Liver (tissue), 9 donors: Measurements from ENCODE around the gene KAZN. TPM values are rescaled to one million over a fixed set of nuclear protein-coding genes. Genes with fewer than 3 reads are reported as not detected.

Source experiments
- DNase-seq: peaks from one replicate; pipeline ENCODE4 v3.0.0-alpha.2; 2017; ENCODE audit warnings: low spot score
- H3K27ac ChIP-seq, 2 donors: one replicate each; pipeline ENCODE4 v1.7.0; 2013; ENCODE audit warnings: inconsistent platforms in 2 of 2, low read length in 2 of 2, control low read depth in 1 of 2, low read depth in 1 of 2, mild to moderate bottlenecking in 1 of 2
- H3K27me3 ChIP-seq, 4 donors: one replicate each; pipeline versions ENCODE4 v1.6.1 to v1.7.0; 2013; ENCODE audit warnings: low read length in 3 of 4, inconsistent platforms in 1 of 4, mild to moderate bottlenecking in 1 of 4, moderate library complexity in 1 of 4; ENCODE audit not compliant: control insufficient read depth in 4 of 4, insufficient read depth in 4 of 4
- H3K36me3 ChIP-seq, 4 donors: one replicate each; pipeline versions ENCODE4 v1.6.1 to v1.7.0; 2013; ENCODE audit warnings: low read length in 3 of 4, mild to moderate bottlenecking in 3 of 4, low read depth in 1 of 4, moderate library complexity in 1 of 4; ENCODE audit not compliant: control insufficient read depth in 4 of 4, insufficient read depth in 3 of 4
- H3K4me1 ChIP-seq, 4 donors: one replicate each; pipeline versions ENCODE4 v1.6.1 to v1.7.0; 2013; ENCODE audit warnings: low read length in 3 of 4, mild to moderate bottlenecking in 3 of 4, moderate library complexity in 1 of 4; ENCODE audit not compliant: control insufficient read depth in 4 of 4, insufficient read depth in 4 of 4
- H3K4me3 ChIP-seq, 3 donors: one replicate each; pipeline versions ENCODE4 v1.6.1 to v1.7.0; 2013; ENCODE audit warnings: low read length in 3 of 3, control low read depth in 1 of 3, low read depth in 1 of 3, mild to moderate bottlenecking in 1 of 3
- H3K9ac ChIP-seq, 2 donors: one replicate each; pipeline ENCODE4 v1.7.0; 2013; ENCODE audit warnings: low read length in 2 of 2, mild to moderate bottlenecking in 2 of 2, moderate library complexity in 2 of 2, control low read depth in 1 of 2, low read depth in 1 of 2
- H3K9me3 ChIP-seq, 4 donors: one replicate each; pipeline versions ENCODE4 v1.6.1 to v1.7.0; 2013; ENCODE audit warnings: low read length in 3 of 4; ENCODE audit not compliant: control insufficient read depth in 4 of 4
- GABPA ChIP-seq, 2 donors: IDR thresholded peaks in 1 of 2; conservative IDR thresholded peaks in 1 of 2; 2 replicates each; pipeline ENCODE4 v1.6.1; 2016; ENCODE audit warnings: antibody characterized with exemption in 2 of 2, mild to moderate bottlenecking in 1 of 2, moderate library complexity in 1 of 2
- HNF4A ChIP-seq, 2 donors: conservative IDR thresholded peaks; 2 replicates each; pipeline ENCODE4 v1.6.1; 2016; ENCODE audit warnings: antibody characterized with exemption in 2 of 2, mild to moderate bottlenecking in 2 of 2
- HNF4G ChIP-seq: IDR thresholded peaks from 2 replicates; pipeline ENCODE4 v1.6.1; 2016; ENCODE audit warnings: antibody characterized with exemption
- NR2F2 ChIP-seq: IDR thresholded peaks from 2 replicates; pipeline ENCODE4 v1.6.1; 2016; ENCODE audit warnings: antibody characterized with exemption
- RAD21 ChIP-seq, 2 donors: IDR thresholded peaks; 2 replicates each; pipeline ENCODE4 v1.6.1; 2016; ENCODE audit warnings: antibody characterized with exemption in 2 of 2, mild to moderate bottlenecking in 2 of 2
- RXRA ChIP-seq, 2 donors: IDR thresholded peaks; 2 replicates each; pipeline ENCODE4 v1.6.1; 2017 to 2018; ENCODE audit warnings: antibody characterized with exemption in 2 of 2, mild to moderate bottlenecking in 1 of 2
- SP1 ChIP-seq: IDR thresholded peaks from 2 replicates; pipeline ENCODE4 v1.6.1; 2018; ENCODE audit warnings: antibody characterized with exemption, mild to moderate bottlenecking
- TAF1 ChIP-seq: conservative IDR thresholded peaks from 2 replicates; pipeline ENCODE4 v1.6.1; 2016; ENCODE audit warnings: antibody characterized with exemption, mild to moderate bottlenecking
- WGBS: extraction: QIAGEN DNeasy Blood & Tissue Kit; methylation state at CpG from one replicate; pipeline ENCODE4 v1.1.7; 2013; 5-methylcytosine and 5-hydroxymethylcytosine counted together
- polyA plus RNA-seq, 2 donors: library from polyadenylated mRNA; stranded (reverse) in 1 of 2; unstranded in 1 of 2; fragments of 200-250 nt in 1 of 2; fragments of >200 nt in 1 of 2; fragmentation: Nextera tagmentation in 1 of 2; extraction: Ambion mirVana in 1 of 2; gene quantifications; one replicate each; pipeline versions ENCODE4 v1.2.1 to v1.2.3, GENCODE V29; 2013 to 2015
- total RNA-seq, 2 donors: library from RNA; depleted of rRNA; stranded (reverse); fragments of >200 nt; gene quantifications; one replicate each; pipeline ENCODE4 v1.2.3, GENCODE V29; 2014
- TF ChIP-seq, protein P1 (sequence below): fragments of 150-350 bp; IDR thresholded peaks from 2 replicates; pipeline ENCODE4 v1.5.1; 2017; ENCODE audit warnings: improper control_type of control experiment, low read depth, low read length; ENCODE audit not compliant: missing input control
- TF ChIP-seq, protein P2 (sequence below): IDR thresholded peaks from 2 replicates; pipeline ENCODE4 v1.6.1; 2016; ENCODE audit warnings: antibody characterized with exemption
- TF ChIP-seq, protein P3 (sequence below): IDR thresholded peaks from 2 replicates; pipeline ENCODE4 v1.6.1; 2016; ENCODE audit warnings: antibody characterized with exemption, mild to moderate bottlenecking
- TF ChIP-seq, protein P4 (sequence below): IDR thresholded peaks from 2 replicates; pipeline ENCODE4 v1.6.1; 2016; ENCODE audit warnings: antibody characterized with exemption
- TF ChIP-seq, protein P5 (sequence below): IDR thresholded peaks from 2 replicates; pipeline ENCODE4 v1.6.1; 2016; ENCODE audit warnings: antibody characterized with exemption
- donor health status: healthy.
- donor health status: healthy.
- donor health status: healthy.
- donor health status: healthy.
- donor health status: healthy.

Gene KAZN
- total and polyA plus RNA-seq, 4 donors, result 1.9 to 6.9 (median 2.4) TPM

DNA sequence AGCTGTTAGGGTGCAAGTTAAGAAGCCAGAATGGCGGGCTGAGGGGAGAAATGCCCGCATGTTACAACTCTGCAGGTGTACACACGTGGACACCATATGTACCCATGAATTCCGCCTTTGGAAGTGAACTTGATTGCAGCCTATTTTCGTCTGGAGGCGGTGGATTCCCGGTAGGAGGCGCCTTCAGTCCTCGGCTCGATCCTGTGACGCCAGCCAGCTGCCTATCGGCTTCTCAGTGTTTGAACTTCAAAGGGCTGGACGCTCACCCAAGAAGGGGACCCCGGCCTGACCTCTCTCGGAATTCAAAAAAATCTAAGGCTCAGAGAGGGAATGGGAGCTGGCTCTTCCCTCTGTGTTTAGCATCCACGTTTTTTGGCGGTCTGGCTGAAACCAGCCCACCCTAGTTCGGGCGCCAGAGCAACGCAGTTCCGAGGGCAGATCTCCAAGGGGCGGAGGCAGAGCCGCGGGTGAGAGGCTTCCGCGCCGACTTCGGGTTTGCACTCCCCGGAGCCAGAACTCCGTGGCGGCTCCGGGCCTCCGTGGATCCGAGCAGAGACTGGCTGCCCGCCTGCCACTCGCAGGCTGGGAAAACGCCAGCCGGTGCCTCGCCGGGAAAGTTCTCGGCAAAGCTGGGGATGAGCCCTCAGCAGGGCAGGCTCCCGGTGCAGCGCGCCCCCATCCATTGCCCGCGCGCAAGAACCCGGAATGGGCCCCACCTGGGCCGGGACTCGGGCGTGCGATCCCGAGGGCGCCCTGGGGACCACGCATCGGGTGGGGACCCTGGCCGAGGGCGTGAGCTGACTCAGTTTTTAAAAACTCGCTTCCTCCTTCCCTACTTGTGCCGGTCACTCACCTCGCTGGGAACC, 554.1 kb downstream of the KAZN start:
- peaks cover 6 to 34% (median 21%) of the 10 kb centered on the region in 4 donors for H3K4me1 ChIP-seq
- peak overlapping the region; percentile 76 to 85 for H3K27ac ChIP-seq
- peak overlapping the region in 1 of 2 donors; percentile 13 for H3K9ac ChIP-seq
- peak; percentile 63 for DNase-seq
- H3K9me3 ChIP-seq, result no peaks in the 10 kb centered on the region
- peak; percentile 14 for TF ChIP-seq SP1
- TF ChIP-seq RAD21 (IDR thresholded peaks at IDR 0.05), result peak; percentile 73 to 77
- peak; percentile 14 to 40 for TF ChIP-seq RXRA (IDR thresholded peaks at IDR 0.05)
- no peak for TF ChIP-seq TAF1
- no peak for TF ChIP-seq HNF4A (conservative IDR thresholded peaks at IDR 0.05)
- TF ChIP-seq, protein P1, sequence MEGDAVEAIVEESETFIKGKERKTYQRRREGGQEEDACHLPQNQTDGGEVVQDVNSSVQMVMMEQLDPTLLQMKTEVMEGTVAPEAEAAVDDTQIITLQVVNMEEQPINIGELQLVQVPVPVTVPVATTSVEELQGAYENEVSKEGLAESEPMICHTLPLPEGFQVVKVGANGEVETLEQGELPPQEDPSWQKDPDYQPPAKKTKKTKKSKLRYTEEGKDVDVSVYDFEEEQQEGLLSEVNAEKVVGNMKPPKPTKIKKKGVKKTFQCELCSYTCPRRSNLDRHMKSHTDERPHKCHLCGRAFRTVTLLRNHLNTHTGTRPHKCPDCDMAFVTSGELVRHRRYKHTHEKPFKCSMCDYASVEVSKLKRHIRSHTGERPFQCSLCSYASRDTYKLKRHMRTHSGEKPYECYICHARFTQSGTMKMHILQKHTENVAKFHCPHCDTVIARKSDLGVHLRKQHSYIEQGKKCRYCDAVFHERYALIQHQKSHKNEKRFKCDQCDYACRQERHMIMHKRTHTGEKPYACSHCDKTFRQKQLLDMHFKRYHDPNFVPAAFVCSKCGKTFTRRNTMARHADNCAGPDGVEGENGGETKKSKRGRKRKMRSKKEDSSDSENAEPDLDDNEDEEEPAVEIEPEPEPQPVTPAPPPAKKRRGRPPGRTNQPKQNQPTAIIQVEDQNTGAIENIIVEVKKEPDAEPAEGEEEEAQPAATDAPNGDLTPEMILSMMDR, result peak; percentile 46
- TF ChIP-seq NR2F2, result peak; percentile 65
- H3K36me3 ChIP-seq, result no peaks in the 10 kb centered on the region
- H3K4me3 ChIP-seq, result peak overlapping the region in 2 of 3 donors; percentile 30 to 50
- 1% methylated on average over 61 of the region's 61 CpGs for WGBS
- peaks cover 0 to 8% (median 3%) of the 10 kb centered on the region in 4 donors for H3K27me3 ChIP-seq

DNA sequence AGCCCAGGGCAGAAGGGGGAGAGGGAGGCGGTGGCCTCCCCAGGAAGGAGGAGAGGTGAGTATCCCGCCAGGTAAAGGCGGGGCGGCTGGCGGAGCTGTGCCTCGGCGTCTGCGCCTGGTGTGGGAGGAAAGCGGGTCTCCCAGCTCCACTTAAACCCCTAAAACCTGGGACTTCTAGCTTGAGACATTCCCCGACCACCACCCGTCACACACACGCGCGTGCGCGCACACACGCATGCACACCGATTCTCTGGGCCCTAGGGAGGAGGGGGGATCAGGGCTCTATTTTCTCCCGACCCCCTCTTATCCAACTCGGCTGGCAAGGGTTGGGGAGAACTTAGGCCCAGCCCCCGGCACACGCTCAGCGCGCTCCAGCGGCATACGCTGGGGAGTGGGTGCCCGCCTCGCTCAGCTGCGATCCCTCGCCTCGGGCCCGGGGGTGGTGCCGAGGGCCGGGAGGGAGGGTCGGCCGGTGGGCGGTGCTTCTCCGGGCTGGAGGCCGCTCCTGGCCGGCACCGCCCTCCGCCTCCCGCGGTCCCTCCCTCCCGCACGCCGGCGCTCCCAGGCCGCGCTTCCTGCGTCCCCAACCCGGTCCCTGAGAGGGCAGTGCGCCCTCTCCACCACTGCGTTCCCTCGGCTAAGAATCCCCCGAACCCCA, 554.8 kb downstream of the KAZN start, which contains the start of gene TMEM51:
Gene TMEM51 (plus strand): TSS at position 564 of the 658 bp plus-strand sequence. CDS start 61,341 bp downstream, outside the sequence.
- Histone ChIP-seq H3K27ac (peak within 1 kb of the TSS; percentile 76 to 85), H3K9ac (peak within 1 kb of the TSS; percentile 20 to 37), H3K27me3 (peaks cover 0 to 8% (median 3%) of the 10 kb centered on the region in 4 donors), H3K4me1 (peaks cover 6 to 34% (median 21%) of the 10 kb centered on the region in 4 donors), H3K36me3 (no peaks in the 10 kb centered on the region), H3K4me3 (peak within 1 kb of the TSS; percentile 28 to 50 (median 36)), H3K9me3 (no peaks in the 10 kb centered on the region)
- no peak for TF ChIP-seq SP1
- TF ChIP-seq GABPA (IDR thresholded peaks at IDR 0.05 in 1 of 2, conservative IDR thresholded peaks at IDR 0.05 in 1 of 2), result no peak
- TF ChIP-seq NR2F2, result no peak
- TF ChIP-seq, protein P1, result no peak
- TF ChIP-seq, protein P2, sequence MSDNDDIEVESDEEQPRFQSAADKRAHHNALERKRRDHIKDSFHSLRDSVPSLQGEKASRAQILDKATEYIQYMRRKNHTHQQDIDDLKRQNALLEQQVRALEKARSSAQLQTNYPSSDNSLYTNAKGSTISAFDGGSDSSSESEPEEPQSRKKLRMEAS, result no peak
- TF ChIP-seq, protein P3, sequence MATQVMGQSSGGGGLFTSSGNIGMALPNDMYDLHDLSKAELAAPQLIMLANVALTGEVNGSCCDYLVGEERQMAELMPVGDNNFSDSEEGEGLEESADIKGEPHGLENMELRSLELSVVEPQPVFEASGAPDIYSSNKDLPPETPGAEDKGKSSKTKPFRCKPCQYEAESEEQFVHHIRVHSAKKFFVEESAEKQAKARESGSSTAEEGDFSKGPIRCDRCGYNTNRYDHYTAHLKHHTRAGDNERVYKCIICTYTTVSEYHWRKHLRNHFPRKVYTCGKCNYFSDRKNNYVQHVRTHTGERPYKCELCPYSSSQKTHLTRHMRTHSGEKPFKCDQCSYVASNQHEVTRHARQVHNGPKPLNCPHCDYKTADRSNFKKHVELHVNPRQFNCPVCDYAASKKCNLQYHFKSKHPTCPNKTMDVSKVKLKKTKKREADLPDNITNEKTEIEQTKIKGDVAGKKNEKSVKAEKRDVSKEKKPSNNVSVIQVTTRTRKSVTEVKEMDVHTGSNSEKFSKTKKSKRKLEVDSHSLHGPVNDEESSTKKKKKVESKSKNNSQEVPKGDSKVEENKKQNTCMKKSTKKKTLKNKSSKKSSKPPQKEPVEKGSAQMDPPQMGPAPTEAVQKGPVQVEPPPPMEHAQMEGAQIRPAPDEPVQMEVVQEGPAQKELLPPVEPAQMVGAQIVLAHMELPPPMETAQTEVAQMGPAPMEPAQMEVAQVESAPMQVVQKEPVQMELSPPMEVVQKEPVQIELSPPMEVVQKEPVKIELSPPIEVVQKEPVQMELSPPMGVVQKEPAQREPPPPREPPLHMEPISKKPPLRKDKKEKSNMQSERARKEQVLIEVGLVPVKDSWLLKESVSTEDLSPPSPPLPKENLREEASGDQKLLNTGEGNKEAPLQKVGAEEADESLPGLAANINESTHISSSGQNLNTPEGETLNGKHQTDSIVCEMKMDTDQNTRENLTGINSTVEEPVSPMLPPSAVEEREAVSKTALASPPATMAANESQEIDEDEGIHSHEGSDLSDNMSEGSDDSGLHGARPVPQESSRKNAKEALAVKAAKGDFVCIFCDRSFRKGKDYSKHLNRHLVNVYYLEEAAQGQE, result no peak
- TF ChIP-seq RXRA (IDR thresholded peaks at IDR 0.05), result no peak
- TF ChIP-seq, protein P4, sequence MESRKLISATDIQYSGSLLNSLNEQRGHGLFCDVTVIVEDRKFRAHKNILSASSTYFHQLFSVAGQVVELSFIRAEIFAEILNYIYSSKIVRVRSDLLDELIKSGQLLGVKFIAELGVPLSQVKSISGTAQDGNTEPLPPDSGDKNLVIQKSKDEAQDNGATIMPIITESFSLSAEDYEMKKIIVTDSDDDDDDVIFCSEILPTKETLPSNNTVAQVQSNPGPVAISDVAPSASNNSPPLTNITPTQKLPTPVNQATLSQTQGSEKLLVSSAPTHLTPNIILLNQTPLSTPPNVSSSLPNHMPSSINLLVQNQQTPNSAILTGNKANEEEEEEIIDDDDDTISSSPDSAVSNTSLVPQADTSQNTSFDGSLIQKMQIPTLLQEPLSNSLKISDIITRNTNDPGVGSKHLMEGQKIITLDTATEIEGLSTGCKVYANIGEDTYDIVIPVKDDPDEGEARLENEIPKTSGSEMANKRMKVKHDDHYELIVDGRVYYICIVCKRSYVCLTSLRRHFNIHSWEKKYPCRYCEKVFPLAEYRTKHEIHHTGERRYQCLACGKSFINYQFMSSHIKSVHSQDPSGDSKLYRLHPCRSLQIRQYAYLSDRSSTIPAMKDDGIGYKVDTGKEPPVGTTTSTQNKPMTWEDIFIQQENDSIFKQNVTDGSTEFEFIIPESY, result no peak
- no peak for TF ChIP-seq HNF4G
- TF ChIP-seq, protein P5, sequence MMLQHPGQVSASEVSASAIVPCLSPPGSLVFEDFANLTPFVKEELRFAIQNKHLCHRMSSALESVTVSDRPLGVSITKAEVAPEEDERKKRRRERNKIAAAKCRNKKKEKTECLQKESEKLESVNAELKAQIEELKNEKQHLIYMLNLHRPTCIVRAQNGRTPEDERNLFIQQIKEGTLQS, result no peak
- peak; percentile 61 for DNase-seq
- WGBS, result 2% methylated on average over 56 of the region's 56 CpGs
